ENCODE data around the gene PCAT6. TPM values are rescaled to one million over a fixed set of nuclear protein-coding genes. Genes with fewer than 3 reads are reported as not detected.

The PCAT6 gene
- total RNA-seq, 1 experiment from 2014 or later, result 2.2 TPM

DNA sequence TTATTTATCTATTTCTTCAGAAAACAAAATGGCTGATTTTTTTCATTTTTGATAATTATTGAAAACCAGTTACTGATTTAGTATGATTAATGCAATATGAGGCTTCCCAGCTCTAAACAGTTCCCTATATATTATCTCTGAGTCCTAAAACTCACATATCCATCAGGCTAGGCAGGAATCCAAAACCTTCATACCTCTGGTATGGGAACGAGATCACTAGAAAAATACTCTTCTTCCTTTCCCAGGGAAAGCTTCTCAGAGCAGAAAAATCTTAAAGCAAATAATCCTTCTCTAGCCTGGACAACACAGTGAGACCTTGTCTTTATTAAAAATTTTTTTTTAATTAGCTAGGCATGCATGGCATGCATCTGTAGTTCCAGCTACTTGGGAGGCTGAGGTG is 45.0 kb upstream of the PCAT6 start:
- BruUV-seq (replicated peaks), result no TSS peak
- Histone ChIP-seq H3K27me3 (ENCODE audit: control insufficient read depth, insufficient read depth, low read length) (no peaks in the 10 kb centered on the region), H3K36me3 (ENCODE audit: control insufficient read depth, insufficient read depth, low read length) (peaks cover 41% of the 10 kb centered on the region), H3K27ac (ENCODE audit: low read length) (no peak overlapping the region), H3K4me1 (ENCODE audit: control insufficient read depth, insufficient read depth, low read length) (no peaks in the 10 kb centered on the region), H3K9me3 (ENCODE audit: control insufficient read depth, insufficient read depth, low read depth, low read length) (no peaks in the 10 kb centered on the region), H3K4me3 (ENCODE audit: low read depth in 2 of 2, low read length in 2 of 2) (no peak overlapping the region)
- ATAC-seq (no peak), DNase-seq (ENCODE audit: low read depth, low spot score) (no peak)
- TF ChIP-seq POLR2AphosphoS5 (IDR thresholded peaks at IDR 0.05; ENCODE audit: low read depth, low read length) (no peak), SIN3A (IDR thresholded peaks at IDR 0.05; ENCODE audit: borderline replicate concordance, insufficient read depth, low read depth, low read length) (no peak), TCF7L2 (IDR thresholded peaks at IDR 0.05; ENCODE audit: low read depth, low read length) (no peak)
- TF ChIP-seq, protein P1, sequence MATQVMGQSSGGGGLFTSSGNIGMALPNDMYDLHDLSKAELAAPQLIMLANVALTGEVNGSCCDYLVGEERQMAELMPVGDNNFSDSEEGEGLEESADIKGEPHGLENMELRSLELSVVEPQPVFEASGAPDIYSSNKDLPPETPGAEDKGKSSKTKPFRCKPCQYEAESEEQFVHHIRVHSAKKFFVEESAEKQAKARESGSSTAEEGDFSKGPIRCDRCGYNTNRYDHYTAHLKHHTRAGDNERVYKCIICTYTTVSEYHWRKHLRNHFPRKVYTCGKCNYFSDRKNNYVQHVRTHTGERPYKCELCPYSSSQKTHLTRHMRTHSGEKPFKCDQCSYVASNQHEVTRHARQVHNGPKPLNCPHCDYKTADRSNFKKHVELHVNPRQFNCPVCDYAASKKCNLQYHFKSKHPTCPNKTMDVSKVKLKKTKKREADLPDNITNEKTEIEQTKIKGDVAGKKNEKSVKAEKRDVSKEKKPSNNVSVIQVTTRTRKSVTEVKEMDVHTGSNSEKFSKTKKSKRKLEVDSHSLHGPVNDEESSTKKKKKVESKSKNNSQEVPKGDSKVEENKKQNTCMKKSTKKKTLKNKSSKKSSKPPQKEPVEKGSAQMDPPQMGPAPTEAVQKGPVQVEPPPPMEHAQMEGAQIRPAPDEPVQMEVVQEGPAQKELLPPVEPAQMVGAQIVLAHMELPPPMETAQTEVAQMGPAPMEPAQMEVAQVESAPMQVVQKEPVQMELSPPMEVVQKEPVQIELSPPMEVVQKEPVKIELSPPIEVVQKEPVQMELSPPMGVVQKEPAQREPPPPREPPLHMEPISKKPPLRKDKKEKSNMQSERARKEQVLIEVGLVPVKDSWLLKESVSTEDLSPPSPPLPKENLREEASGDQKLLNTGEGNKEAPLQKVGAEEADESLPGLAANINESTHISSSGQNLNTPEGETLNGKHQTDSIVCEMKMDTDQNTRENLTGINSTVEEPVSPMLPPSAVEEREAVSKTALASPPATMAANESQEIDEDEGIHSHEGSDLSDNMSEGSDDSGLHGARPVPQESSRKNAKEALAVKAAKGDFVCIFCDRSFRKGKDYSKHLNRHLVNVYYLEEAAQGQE (IDR thresholded peaks at IDR 0.05; ENCODE audit: insufficient read depth in 1 of 2, low read depth in 2 of 2, low read length in 1 of 2), result no peak
- TF ChIP-seq, protein P2, sequence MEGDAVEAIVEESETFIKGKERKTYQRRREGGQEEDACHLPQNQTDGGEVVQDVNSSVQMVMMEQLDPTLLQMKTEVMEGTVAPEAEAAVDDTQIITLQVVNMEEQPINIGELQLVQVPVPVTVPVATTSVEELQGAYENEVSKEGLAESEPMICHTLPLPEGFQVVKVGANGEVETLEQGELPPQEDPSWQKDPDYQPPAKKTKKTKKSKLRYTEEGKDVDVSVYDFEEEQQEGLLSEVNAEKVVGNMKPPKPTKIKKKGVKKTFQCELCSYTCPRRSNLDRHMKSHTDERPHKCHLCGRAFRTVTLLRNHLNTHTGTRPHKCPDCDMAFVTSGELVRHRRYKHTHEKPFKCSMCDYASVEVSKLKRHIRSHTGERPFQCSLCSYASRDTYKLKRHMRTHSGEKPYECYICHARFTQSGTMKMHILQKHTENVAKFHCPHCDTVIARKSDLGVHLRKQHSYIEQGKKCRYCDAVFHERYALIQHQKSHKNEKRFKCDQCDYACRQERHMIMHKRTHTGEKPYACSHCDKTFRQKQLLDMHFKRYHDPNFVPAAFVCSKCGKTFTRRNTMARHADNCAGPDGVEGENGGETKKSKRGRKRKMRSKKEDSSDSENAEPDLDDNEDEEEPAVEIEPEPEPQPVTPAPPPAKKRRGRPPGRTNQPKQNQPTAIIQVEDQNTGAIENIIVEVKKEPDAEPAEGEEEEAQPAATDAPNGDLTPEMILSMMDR (IDR thresholded peaks at IDR 0.05), result no peak
- intact Hi-C loops (cut with micrococcal nuclease; ENCODE audit: unreplicated experiment), result no loop called here
- ChIA-PET CTCF (no interaction called here), POLR2A (no interaction called here)
- in situ Hi-C loops (cut with HindIII; ENCODE audit: low pct_unique_long_range_greater_than_20kb, low sequenced_read_pairs), result no loop called here

DNA sequence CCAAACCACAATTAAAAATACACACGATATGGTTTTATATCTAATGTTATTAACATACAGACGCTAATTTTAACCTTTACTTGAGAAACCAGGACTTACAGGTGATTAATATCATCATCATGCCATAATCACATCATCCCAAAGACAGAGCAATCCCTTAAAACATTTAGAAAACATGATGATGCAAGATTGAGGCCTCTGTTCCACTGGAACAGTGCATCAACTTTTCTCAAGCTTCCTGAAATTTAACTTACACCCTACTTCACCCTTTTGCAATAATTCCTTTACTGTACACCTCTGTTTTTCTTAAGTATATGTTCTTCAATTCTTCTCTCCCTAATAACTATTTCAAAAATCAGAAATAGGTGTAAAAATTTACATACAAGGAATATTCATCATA is 40.6 kb upstream of the PCAT6 start:
- H3K27me3 ChIP-seq (ENCODE audit: control insufficient read depth, insufficient read depth, low read length), result no peaks in the 10 kb centered on the region
- DNase-seq (ENCODE audit: low read depth, low spot score), result no peak
- TF ChIP-seq, protein P2 (IDR thresholded peaks at IDR 0.05), result no peak
- TF ChIP-seq TCF7L2 (IDR thresholded peaks at IDR 0.05; ENCODE audit: low read depth, low read length), result no peak
- TF ChIP-seq, protein P1 (IDR thresholded peaks at IDR 0.05; ENCODE audit: insufficient read depth in 1 of 2, low read depth in 2 of 2, low read length in 1 of 2), result no peak
- no peak for TF ChIP-seq SIN3A (IDR thresholded peaks at IDR 0.05; ENCODE audit: borderline replicate concordance, insufficient read depth, low read depth, low read length)
- ChIA-PET POLR2A (interaction anchor here (0.5 kb wide), 1 partner anchor 13 kb away, joined by 3 read pairs; no protein-coding TSS in a partner anchor), CTCF (no interaction called here)
- TSS peak; percentile 42 for BruUV-seq (replicated peaks)
- peaks cover 39% of the 10 kb centered on the region for H3K36me3 ChIP-seq (ENCODE audit: control insufficient read depth, insufficient read depth, low read length)
- no peaks in the 10 kb centered on the region for H3K9me3 ChIP-seq (ENCODE audit: control insufficient read depth, insufficient read depth, low read depth, low read length)
- in situ Hi-C loops (cut with HindIII; ENCODE audit: low pct_unique_long_range_greater_than_20kb, low sequenced_read_pairs), result no loop called here
- H3K27ac ChIP-seq (ENCODE audit: low read length), result no peak overlapping the region
- intact Hi-C loops (cut with micrococcal nuclease; ENCODE audit: unreplicated experiment), result no loop called here
- ATAC-seq, result no peak
- H3K4me3 ChIP-seq (ENCODE audit: low read depth in 2 of 2, low read length in 2 of 2), result no peak overlapping the region
- H3K4me1 ChIP-seq (ENCODE audit: control insufficient read depth, insufficient read depth, low read length), result no peaks in the 10 kb centered on the region

All from Panc1 (cell line).